ENCODE measurements around the gene DNLZ.
"Not testable (repeated sequence)": the region's sequence is repeated elsewhere in the genome, so short reads cannot be mapped to it uniquely, and the experiment has no call there.

The DNLZ gene

GRCh38 chr9:136323371-136323789, 40.2 kb downstream of the DNLZ start:
- no peak for TF ChIP-seq SUZ12 (IDR thresholded peaks at IDR 0.05; ENCODE audit: extremely low read depth, insufficient read depth, insufficient read length)
- TF ChIP-seq ZNF274 (IDR thresholded peaks at IDR 0.05; ENCODE audit: low read depth, low read length), result no peak
- TF ChIP-seq YY1 (IDR thresholded peaks at IDR 0.05; ENCODE audit: insufficient read depth, insufficient read length), result no peak
- Histone ChIP-seq H3K4me1 (ENCODE audit: insufficient read depth, insufficient read length) (peaks cover 33% of the 10 kb centered on the region), H3K9ac (ENCODE audit: insufficient read length, low read depth) (no peak overlapping the region), H3K9me3 (ENCODE audit: insufficient read depth, low read length) (no peaks in the 10 kb centered on the region), H3K36me3 (ENCODE audit: insufficient read depth, insufficient read length, low read length) (no peaks in the 10 kb centered on the region), H3K4me3 (ENCODE audit: insufficient read length, low read depth) (no peak overlapping the region), H3K27me3 (ENCODE audit: insufficient read depth, insufficient read length) (no peaks in the 10 kb centered on the region)
- DNase-seq (ENCODE audit: low read depth, low spot score), result no peak

- Histone ChIP-seq H3K4me1 (ENCODE audit: insufficient read depth, insufficient read length) (peaks cover 30% of the 10 kb centered on the region), H3K27me3 (ENCODE audit: insufficient read depth, insufficient read length) (no peaks in the 10 kb centered on the region), H3K36me3 (ENCODE audit: insufficient read depth, insufficient read length, low read length) (no peaks in the 10 kb centered on the region), H3K4me3 (ENCODE audit: insufficient read length, low read depth) (no peak overlapping the region), H3K9ac (ENCODE audit: insufficient read length, low read depth) (no peak overlapping the region), H3K9me3 (ENCODE audit: insufficient read depth, low read length) (no peaks in the 10 kb centered on the region)
- TF ChIP-seq SUZ12 (IDR thresholded peaks at IDR 0.05; ENCODE audit: extremely low read depth, insufficient read depth, insufficient read length) (no peak), ZNF274 (IDR thresholded peaks at IDR 0.05; ENCODE audit: low read depth, low read length) (no peak), YY1 (IDR thresholded peaks at IDR 0.05; ENCODE audit: insufficient read depth, insufficient read length) (no peak)
- DNase-seq (ENCODE audit: low read depth, low spot score), result no peak
Measured at GRCh38 chr9:136322756-136323330, 40.7 kb downstream of the DNLZ start.

GRCh38 chr9:136321561-136321960, 42.0 kb downstream of the DNLZ start:
- Histone ChIP-seq H3K4me3 (ENCODE audit: insufficient read length, low read depth) (no peak overlapping the region), H3K27me3 (ENCODE audit: insufficient read depth, insufficient read length) (no peaks in the 10 kb centered on the region), H3K9ac (ENCODE audit: insufficient read length, low read depth) (no peak overlapping the region), H3K4me1 (ENCODE audit: insufficient read depth, insufficient read length) (peaks cover 30% of the 10 kb centered on the region), H3K9me3 (ENCODE audit: insufficient read depth, low read length) (no peaks in the 10 kb centered on the region), H3K36me3 (ENCODE audit: insufficient read depth, insufficient read length, low read length) (no peaks in the 10 kb centered on the region)
- DNase-seq (ENCODE audit: low read depth, low spot score), result no peak
- TF ChIP-seq ZNF274 (IDR thresholded peaks at IDR 0.05; ENCODE audit: low read depth, low read length), result no peak

GRCh38 chr9:136320972-136321371, 42.6 kb downstream of the DNLZ start:
- not testable (repeated sequence) for H3K9ac ChIP-seq (ENCODE audit: insufficient read length, low read depth); H3K4me3 ChIP-seq (ENCODE audit: insufficient read length, low read depth); H3K9me3 ChIP-seq (ENCODE audit: insufficient read depth, low read length); DNase-seq (ENCODE audit: low read depth, low spot score); H3K27me3 ChIP-seq (ENCODE audit: insufficient read depth, insufficient read length); H3K36me3 ChIP-seq (ENCODE audit: insufficient read depth, insufficient read length, low read length)
- H3K4me1 ChIP-seq (ENCODE audit: insufficient read depth, insufficient read length), result peaks cover 25% of the 10 kb centered on the region

- not testable (repeated sequence) for H3K4me3 ChIP-seq (ENCODE audit: insufficient read length, low read depth); H3K27me3 ChIP-seq (ENCODE audit: insufficient read depth, insufficient read length); DNase-seq (ENCODE audit: low read depth, low spot score); H3K9ac ChIP-seq (ENCODE audit: insufficient read length, low read depth); H3K36me3 ChIP-seq (ENCODE audit: insufficient read depth, insufficient read length, low read length)
- Histone ChIP-seq H3K4me1 (ENCODE audit: insufficient read depth, insufficient read length) (peaks cover 16% of the 10 kb centered on the region), H3K9me3 (ENCODE audit: insufficient read depth, low read length) (peaks cover 14% of the 10 kb centered on the region)
Measured at GRCh38 chr9:136319955-136320354, 43.6 kb downstream of the DNLZ start.

- peaks cover 21% of the 10 kb centered on the region for H3K9me3 ChIP-seq (ENCODE audit: insufficient read depth, low read length)
- H3K9ac ChIP-seq (ENCODE audit: insufficient read length, low read depth); DNase-seq (ENCODE audit: low read depth, low spot score); H3K27me3 ChIP-seq (ENCODE audit: insufficient read depth, insufficient read length); H3K4me3 ChIP-seq (ENCODE audit: insufficient read length, low read depth); H3K4me1 ChIP-seq (ENCODE audit: insufficient read depth, insufficient read length); H3K36me3 ChIP-seq (ENCODE audit: insufficient read depth, insufficient read length, low read length): not testable (repeated sequence)
Measured at GRCh38 chr9:136319244-136319643, 44.3 kb downstream of the DNLZ start.

- Histone ChIP-seq H3K9me3 (ENCODE audit: insufficient read depth, low read length) (peaks cover 21% of the 10 kb centered on the region), H3K9ac (ENCODE audit: insufficient read length, low read depth) (no peak overlapping the region), H3K4me1 (ENCODE audit: insufficient read depth, insufficient read length) (peaks cover 8% of the 10 kb centered on the region), H3K4me3 (ENCODE audit: insufficient read length, low read depth) (no peak overlapping the region), H3K36me3 (ENCODE audit: insufficient read depth, insufficient read length, low read length) (no peaks in the 10 kb centered on the region), H3K27me3 (ENCODE audit: insufficient read depth, insufficient read length) (no peaks in the 10 kb centered on the region)
- DNase-seq (ENCODE audit: low read depth, low spot score), result no peak
- TF ChIP-seq YY1 (IDR thresholded peaks at IDR 0.05; ENCODE audit: insufficient read depth, insufficient read length) (no peak), SUZ12 (IDR thresholded peaks at IDR 0.05; ENCODE audit: extremely low read depth, insufficient read depth, insufficient read length) (no peak), ZNF274 (IDR thresholded peaks at IDR 0.05; ENCODE audit: low read depth, low read length) (no peak)
Measured at GRCh38 chr9:136318776-136319241, 44.7 kb downstream of the DNLZ start.

GRCh38 chr9:136318111-136318775, 45.3 kb downstream of the DNLZ start:
- Histone ChIP-seq H3K4me3 (ENCODE audit: insufficient read length, low read depth) (no peak overlapping the region), H3K4me1 (ENCODE audit: insufficient read depth, insufficient read length) (peaks cover 8% of the 10 kb centered on the region), H3K9me3 (ENCODE audit: insufficient read depth, low read length) (peaks cover 21% of the 10 kb centered on the region), H3K9ac (ENCODE audit: insufficient read length, low read depth) (peak overlapping the region; percentile 44), H3K27me3 (ENCODE audit: insufficient read depth, insufficient read length) (no peaks in the 10 kb centered on the region), H3K36me3 (ENCODE audit: insufficient read depth, insufficient read length, low read length) (no peaks in the 10 kb centered on the region)
- TF ChIP-seq YY1 (IDR thresholded peaks at IDR 0.05; ENCODE audit: insufficient read depth, insufficient read length), result no peak
- no peak for DNase-seq (ENCODE audit: low read depth, low spot score)
